NCI-H345 treated with DMSO at 0.1 percent for 48 hours (cell line): ENCODE results near the gene GAB4.
"Not testable (repeated sequence)": the region's sequence is repeated elsewhere in the genome, so short reads cannot be mapped to it uniquely, and the experiment has no call there.

Experiments
- DNase-seq: peaks from one replicate; lab custom pipeline; 2025; ENCODE audit not compliant: unreplicated experiment; lab: John Stamatoyannopoulos, UW

The GAB4 gene

GRCh38 chr22:16915701-16916100, 92.3 kb downstream of the GAB4 start:
- no peak for DNase-seq

GRCh38 chr22:16914911-16915310, 93.1 kb downstream of the GAB4 start:
- not testable (repeated sequence) for DNase-seq

DNA sequence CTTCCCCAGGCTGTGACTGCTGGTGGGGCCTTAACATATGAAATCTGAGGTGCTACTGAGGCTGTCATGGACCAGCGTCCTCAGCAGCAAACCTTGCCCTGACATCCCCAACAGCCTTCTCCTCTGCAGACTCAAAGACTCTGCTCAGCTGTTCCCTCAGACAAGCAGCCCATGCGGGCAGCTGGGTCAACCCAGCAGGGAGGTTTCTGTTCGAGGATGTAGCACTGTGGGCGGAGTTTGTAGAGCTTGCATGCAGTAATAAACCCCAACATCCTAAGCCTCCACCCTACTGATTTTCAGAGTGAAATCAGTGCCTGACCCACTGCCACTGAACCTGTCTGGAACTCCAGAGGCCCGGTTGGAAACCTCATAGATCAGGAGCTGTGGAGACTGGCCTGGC, 94.0 kb downstream of the GAB4 start:
- DNase-seq, result no peak

- DNase-seq, result no peak
These were observed 95.7 kb downstream of the GAB4 start for GRCh38 chr22:16912281-16912680.
